GM12878 (cell line): ENCODE results near the gene LIFR. TPM values are rescaled to one million over a fixed set of nuclear protein-coding genes. Genes with fewer than 3 reads are reported as not detected.

Experiments used
- ATAC-seq: fragments of 200-7000 bp; cut with Tn5 transposase; 3 replicates; pipeline ENCODE4 v1.9.1; 2020; ENCODE audit warnings: mild to moderate bottlenecking, moderate library complexity
- BruUV-seq: library from RNA; stranded (reverse); fragments of 400-500 nt; replicated peaks from 2 replicates; lab custom pipeline; 2021; lab: Mats Ljungman, UMichigan
- CTCF ChIA-PET: fragments of 300-600 bp; sonication (Branson Sonifier 250); formaldehyde crosslinking; extraction: SDS; loops from one replicate; lab custom pipeline; 2021; ENCODE audit warnings: inconsistent platforms; lab: Yijun Ruan, JAX
- POLR2A ChIA-PET: fragments of 350-600 bp; formaldehyde crosslinking; extraction: SDS; loops from one replicate; lab custom pipeline; 2021; ENCODE audit warnings: inconsistent platforms; lab: Charles Lee
- RAD21 ChIA-PET: fragments of 300-600 bp; sonication (Branson Sonifier 250); formaldehyde crosslinking; loops from one replicate; lab custom pipeline; 2023; ENCODE audit warnings: antibody characterized with exemption; ENCODE audit not compliant: unreplicated experiment; lab: Charles Lee
- SMC1A ChIA-PET: fragments of 300-600 bp; sonication (Branson Sonifier 250); formaldehyde crosslinking; loops from one replicate; lab custom pipeline; 2023; ENCODE audit not compliant: unreplicated experiment, uncharacterized antibody; lab: Charles Lee
- DNase-seq: peaks from one replicate; pipeline ENCODE4 v3.0.0-alpha.2; 2011; ENCODE audit warnings: low read depth, low spot score
- FAIRE-seq: peaks from 3 replicates; lab custom pipeline; 2011; peaks lifted over from hg19 to GRCh38; lab: Jason Lieb, UNC
- H2AFZ ChIP-seq: 2 replicates; pipeline ENCODE4 v1.6.0; 2011; ENCODE audit warnings: low read depth, low read length, control low read depth; ENCODE audit not compliant: control insufficient read depth
- H3K27ac ChIP-seq: 2 replicates; pipeline ENCODE4 v1.5.1; 2011; ENCODE audit warnings: control low read depth; ENCODE audit not compliant: control insufficient read depth, insufficient read depth
- H3K27me3 ChIP-seq, 2 experiments: replicated peaks in 1 of 2; 2 replicates each; pipeline versions ENCODE4 v1.6.0 to v1.6.1; 2011; ENCODE audit warnings: low read length in 1 of 2; ENCODE audit not compliant: control insufficient read depth in 2 of 2, insufficient read depth in 2 of 2
- H3K36me3 ChIP-seq, 2 experiments: 2 replicates each; pipeline ENCODE4 v1.5.1; 2011; ENCODE audit warnings: low read length in 1 of 2; ENCODE audit not compliant: control insufficient read depth in 2 of 2, insufficient read depth in 2 of 2
- H3K4me1 ChIP-seq: 2 replicates; pipeline ENCODE4 v1.6.1; 2011; ENCODE audit warnings: mild to moderate bottlenecking, low read length, moderate library complexity, mixed read lengths; ENCODE audit not compliant: control insufficient read depth, insufficient read depth
- H3K4me2 ChIP-seq: 2 replicates; pipeline ENCODE4 v1.6.0; 2011; ENCODE audit warnings: control low read depth; ENCODE audit not compliant: control insufficient read depth, insufficient read depth
- H3K4me3 ChIP-seq: fragments of 200-600 bp; sonication (generic); 2 replicates; pipeline ENCODE4 v1.5.1; 2016
- H3K79me2 ChIP-seq: 2 replicates; pipeline ENCODE4 v1.6.0; 2011; ENCODE audit warnings: low read length; ENCODE audit not compliant: control insufficient read depth, insufficient read depth
- H3K9ac ChIP-seq: 2 replicates; pipeline ENCODE4 v1.8.0; 2011; ENCODE audit warnings: low read length, control low read depth, mixed read lengths; ENCODE audit not compliant: control insufficient read depth, insufficient read depth
- H3K9me3 ChIP-seq: replicated peaks from 3 replicates; pipeline ENCODE4 v1.5.1; 2011; ENCODE audit warnings: mild to moderate bottlenecking, low read length; ENCODE audit not compliant: control insufficient read depth, insufficient read depth
- H4K20me1 ChIP-seq: 2 replicates; pipeline ENCODE4 v1.6.0; 2011; ENCODE audit not compliant: control insufficient read depth, insufficient read depth
- BCL11A ChIP-seq: IDR thresholded peaks from 2 replicates; pipeline ENCODE4 v1.6.1; 2011; ENCODE audit warnings: low read depth, low read length
- HCFC1 ChIP-seq: fragments of 150-350 bp; IDR thresholded peaks from 2 replicates; pipeline ENCODE4 v1.6.1; 2014; ENCODE audit warnings: low read length
- PKNOX1 ChIP-seq: fragments of 450-650 bp; IDR thresholded peaks from 2 replicates; pipeline ENCODE4 v1.6.1; 2016; ENCODE audit warnings: mild to moderate bottlenecking
- SPI1 ChIP-seq: IDR thresholded peaks from 2 replicates; pipeline ENCODE4 v1.6.1; 2011; ENCODE audit warnings: low read depth, mild to moderate bottlenecking, low read length, moderate library complexity, borderline replicate concordance; ENCODE audit not compliant: insufficient read depth
- TAF1 ChIP-seq: IDR thresholded peaks from 2 replicates; pipeline ENCODE4 v1.6.1; 2011; ENCODE audit warnings: mild to moderate bottlenecking, low read depth, low read length, borderline replicate concordance
- WGBS: methylation state at CpG from one replicate; pipeline ENCODE4 v1.1.6; 2016; ENCODE audit warnings: low lambda C conversion rate; ENCODE audit not compliant: insufficient replicate concordance, insufficient coverage; ENCODE audit errors: missing lambda C conversion rate; 5-methylcytosine and 5-hydroxymethylcytosine counted together
- in situ Hi-C: fragments of 300-500 bp; cut with MboI; formaldehyde crosslinking; loops from 9 replicates; pipeline ENCODE4 v1.14.3; 2018; ENCODE audit warnings: mixed read lengths
- intact Hi-C: fragments of 100-400 bp; cut with micrococcal nuclease; formaldehyde crosslinking; loops from one replicate; pipeline ENCODE4 v1.14.2; 2022; ENCODE audit not compliant: unreplicated experiment
- polyA plus RNA-seq, 11 experiments: library from polyadenylated mRNA; depleted of rRNA in 4 of 11; unstranded in 6 of 11; stranded (reverse) in 5 of 11; fragments of >200 nt; fragmentation: Nextera tagmentation in 4 of 11; fragmentation: Illumina TruSeq in 1 of 11; extraction: Ambion mirVana in 4 of 11; extraction: Trizol in 1 of 11; gene quantifications; 1 replicate in 1 of 11; 2 replicates in 10 of 11; pipeline versions ENCODE4 v1.2.1 to v1.2.3, GENCODE V29; 2011 to 2016; ENCODE audit warnings: inconsistent platforms in 2 of 11, missing spikeins in 2 of 11, low read depth in 1 of 11
- total RNA-seq, 4 experiments: library from RNA; depleted of rRNA in 3 of 4; stranded (reverse); fragments of >200 nt in 3 of 4; fragmentation: Illumina TruSeq in 1 of 4; extraction: Trizol in 1 of 4; gene quantifications; 2 replicates each; pipeline versions ENCODE4 v1.2.1 to v1.2.3, GENCODE V29; 2013 to 2021
- TF ChIP-seq, protein P1 (sequence below): IDR thresholded peaks from 2 replicates; pipeline ENCODE4 v1.6.1; 2012; ENCODE audit warnings: improper control_type of control experiment, low read depth, low read length; ENCODE audit not compliant: insufficient replicate concordance
- TF ChIP-seq, protein P2 (sequence below): IDR thresholded peaks from 2 replicates; pipeline ENCODE4 v1.6.1; 2012; ENCODE audit warnings: low read length, inconsistent platforms

Gene LIFR
- total and polyA plus RNA-seq, 10 of the 15 experiments (the other 5 are each of a cell fraction or from before 2014, with no cell fraction given), result 0.10 TPM; not detected in 9

DNA sequence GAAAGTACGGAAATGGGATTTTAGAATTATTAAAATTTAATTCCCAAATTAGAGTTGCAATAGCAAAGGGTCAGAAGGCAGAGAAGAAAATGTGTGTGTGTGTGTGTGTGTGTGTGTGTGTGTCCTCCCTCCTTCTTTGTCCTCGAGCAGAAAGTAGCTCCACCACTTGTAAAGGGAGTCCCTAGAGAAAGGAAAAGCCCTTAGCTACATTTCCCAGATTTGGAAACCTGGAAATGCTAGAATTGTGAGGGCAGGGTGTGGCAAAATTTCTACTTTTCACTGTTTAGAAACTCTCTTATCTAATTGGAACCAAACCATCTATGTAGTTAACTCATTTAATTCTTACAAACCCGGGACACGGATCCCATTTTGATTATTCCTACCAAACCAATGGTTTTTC, 33.2 kb upstream of the LIFR start (continued):
- TF ChIP-seq, protein P1, sequence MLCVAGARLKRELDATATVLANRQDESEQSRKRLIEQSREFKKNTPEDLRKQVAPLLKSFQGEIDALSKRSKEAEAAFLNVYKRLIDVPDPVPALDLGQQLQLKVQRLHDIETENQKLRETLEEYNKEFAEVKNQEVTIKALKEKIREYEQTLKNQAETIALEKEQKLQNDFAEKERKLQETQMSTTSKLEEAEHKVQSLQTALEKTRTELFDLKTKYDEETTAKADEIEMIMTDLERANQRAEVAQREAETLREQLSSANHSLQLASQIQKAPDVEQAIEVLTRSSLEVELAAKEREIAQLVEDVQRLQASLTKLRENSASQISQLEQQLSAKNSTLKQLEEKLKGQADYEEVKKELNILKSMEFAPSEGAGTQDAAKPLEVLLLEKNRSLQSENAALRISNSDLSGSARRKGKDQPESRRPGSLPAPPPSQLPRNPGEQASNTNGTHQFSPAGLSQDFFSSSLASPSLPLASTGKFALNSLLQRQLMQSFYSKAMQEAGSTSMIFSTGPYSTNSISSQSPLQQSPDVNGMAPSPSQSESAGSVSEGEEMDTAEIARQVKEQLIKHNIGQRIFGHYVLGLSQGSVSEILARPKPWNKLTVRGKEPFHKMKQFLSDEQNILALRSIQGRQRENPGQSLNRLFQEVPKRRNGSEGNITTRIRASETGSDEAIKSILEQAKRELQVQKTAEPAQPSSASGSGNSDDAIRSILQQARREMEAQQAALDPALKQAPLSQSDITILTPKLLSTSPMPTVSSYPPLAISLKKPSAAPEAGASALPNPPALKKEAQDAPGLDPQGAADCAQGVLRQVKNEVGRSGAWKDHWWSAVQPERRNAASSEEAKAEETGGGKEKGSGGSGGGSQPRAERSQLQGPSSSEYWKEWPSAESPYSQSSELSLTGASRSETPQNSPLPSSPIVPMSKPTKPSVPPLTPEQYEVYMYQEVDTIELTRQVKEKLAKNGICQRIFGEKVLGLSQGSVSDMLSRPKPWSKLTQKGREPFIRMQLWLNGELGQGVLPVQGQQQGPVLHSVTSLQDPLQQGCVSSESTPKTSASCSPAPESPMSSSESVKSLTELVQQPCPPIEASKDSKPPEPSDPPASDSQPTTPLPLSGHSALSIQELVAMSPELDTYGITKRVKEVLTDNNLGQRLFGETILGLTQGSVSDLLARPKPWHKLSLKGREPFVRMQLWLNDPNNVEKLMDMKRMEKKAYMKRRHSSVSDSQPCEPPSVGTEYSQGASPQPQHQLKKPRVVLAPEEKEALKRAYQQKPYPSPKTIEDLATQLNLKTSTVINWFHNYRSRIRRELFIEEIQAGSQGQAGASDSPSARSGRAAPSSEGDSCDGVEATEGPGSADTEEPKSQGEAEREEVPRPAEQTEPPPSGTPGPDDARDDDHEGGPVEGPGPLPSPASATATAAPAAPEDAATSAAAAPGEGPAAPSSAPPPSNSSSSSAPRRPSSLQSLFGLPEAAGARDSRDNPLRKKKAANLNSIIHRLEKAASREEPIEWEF, result no peak
- TF ChIP-seq, protein P2, sequence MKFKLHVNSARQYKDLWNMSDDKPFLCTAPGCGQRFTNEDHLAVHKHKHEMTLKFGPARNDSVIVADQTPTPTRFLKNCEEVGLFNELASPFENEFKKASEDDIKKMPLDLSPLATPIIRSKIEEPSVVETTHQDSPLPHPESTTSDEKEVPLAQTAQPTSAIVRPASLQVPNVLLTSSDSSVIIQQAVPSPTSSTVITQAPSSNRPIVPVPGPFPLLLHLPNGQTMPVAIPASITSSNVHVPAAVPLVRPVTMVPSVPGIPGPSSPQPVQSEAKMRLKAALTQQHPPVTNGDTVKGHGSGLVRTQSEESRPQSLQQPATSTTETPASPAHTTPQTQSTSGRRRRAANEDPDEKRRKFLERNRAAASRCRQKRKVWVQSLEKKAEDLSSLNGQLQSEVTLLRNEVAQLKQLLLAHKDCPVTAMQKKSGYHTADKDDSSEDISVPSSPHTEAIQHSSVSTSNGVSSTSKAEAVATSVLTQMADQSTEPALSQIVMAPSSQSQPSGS, result no peak
- no peak for TF ChIP-seq TAF1

- Histone ChIP-seq H3K9ac (no peak overlapping the region), H3K27ac (no peak overlapping the region), H3K27me3 (no peaks in the 10 kb centered on the region), H4K20me1 (no peaks in the 10 kb centered on the region), H2AFZ (no peak overlapping the region), H3K4me3 (no peak overlapping the region), H3K79me2 (no peaks in the 10 kb centered on the region), H3K36me3 (no peaks in the 10 kb centered on the region), H3K4me2 (no peak overlapping the region), H3K4me1 (no peaks in the 10 kb centered on the region), H3K9me3 (no peaks in the 10 kb centered on the region)
- in situ Hi-C loops, result no loop called here
- POLR2A ChIA-PET, result no interaction called here
- intact Hi-C loops, result no loop called here
- CTCF ChIA-PET, result no interaction called here
- DNase-seq, result peak; percentile 21
- TF ChIP-seq SPI1, result peak; percentile 78; the same call in 1 of the 2 replicates
- peak; percentile 52 for TF ChIP-seq PKNOX1
- TF ChIP-seq HCFC1, result no peak
- no peak for TF ChIP-seq BCL11A
- WGBS, result 19% methylated on average over 6 of the region's 6 CpGs
- no peak for FAIRE-seq
- SMC1A ChIA-PET, result no interaction called here
- BruUV-seq, result no TSS peak
- peak; percentile 35; the same call in 2 of the 3 replicates for ATAC-seq
- RAD21 ChIA-PET, result no interaction called here
Observed at GRCh38 chr5:38585816-38586215, 29.4 kb upstream of the LIFR start.
